WTC11 (cell line): Measurements from ENCODE around the gene CBLN2. TPM values are rescaled to one million over a fixed set of nuclear protein-coding genes. Genes with fewer than 3 reads are reported as not detected.

Experiments used
- ATAC-seq: fragments of 200-7000 bp; cut with Tn5 transposase; 2 replicates; pipeline ENCODE4 v1.10.0; 2021; ENCODE audit warnings: mild to moderate bottlenecking, moderate library complexity
- CTCF ChIA-PET: fragments of 300-600 bp; sonication (Branson Sonifier 250); formaldehyde crosslinking; loops from one replicate; lab custom pipeline; 2021; ENCODE audit warnings: antibody characterized with exemption; lab: Charles Lee
- POLR2A ChIA-PET: fragments of 350-600 bp; sonication (Branson Sonifier 250); formaldehyde crosslinking; loops from one replicate; lab custom pipeline; 2021; ENCODE audit warnings: antibody characterized with exemption; lab: Charles Lee
- DNase-seq: peaks from one replicate; pipeline ENCODE4 v3.0.0; 2021; ENCODE audit warnings: low spot score
- H3K27ac Mint-ChIP-seq: 2 replicates; pipeline ENCODE4 v1.8.0; 2021; ENCODE audit warnings: mixed read lengths
- H3K27me3 Mint-ChIP-seq: 2 replicates; pipeline ENCODE4 v1.8.0; 2021; ENCODE audit warnings: low read depth, mild to moderate bottlenecking, moderate library complexity, mixed read lengths
- H3K36me3 Mint-ChIP-seq: 2 replicates; pipeline ENCODE4 v1.8.0; 2021; ENCODE audit warnings: mixed read lengths
- H3K4me1 Mint-ChIP-seq: 2 replicates; pipeline ENCODE4 v1.8.0; 2022; ENCODE audit warnings: mixed read lengths
- H3K4me3 Mint-ChIP-seq: 2 replicates; pipeline ENCODE4 v1.8.0; 2021; ENCODE audit warnings: mild to moderate bottlenecking, moderate library complexity, mixed read lengths
- H3K9me3 Mint-ChIP-seq: 2 replicates; pipeline ENCODE4 v1.8.0; 2021; ENCODE audit warnings: mixed read lengths
- ARID4B ChIP-seq: sonication (generic); formaldehyde crosslinking; IDR thresholded peaks from 2 replicates; pipeline ENCODE4 v1.8.0; 2023; ENCODE audit warnings: missing genetic modification reagents, mild to moderate bottlenecking, borderline replicate concordance
- ATF2 ChIP-seq: sonication (generic); formaldehyde crosslinking; IDR thresholded peaks from 2 replicates; pipeline ENCODE4 v1.8.1; 2022; ENCODE audit warnings: low read depth, missing genetic modification reagents, borderline replicate concordance
- ATF3 ChIP-seq: sonication (generic); formaldehyde crosslinking; conservative IDR thresholded peaks from 2 replicates; pipeline ENCODE4 v1.8.1; 2022; ENCODE audit warnings: mild to moderate bottlenecking, missing genetic modification reagents
- CBFB ChIP-seq: sonication (generic); formaldehyde crosslinking; IDR thresholded peaks from 2 replicates; pipeline ENCODE4 v1.8.1; 2022; ENCODE audit warnings: mild to moderate bottlenecking, low read depth, missing genetic modification reagents
- E2F5 ChIP-seq: sonication (generic); formaldehyde crosslinking; IDR thresholded peaks from 2 replicates; pipeline ENCODE4 v1.8.1; 2022; ENCODE audit warnings: mild to moderate bottlenecking, moderate library complexity, missing genetic modification reagents
- ESRRA ChIP-seq: sonication (generic); formaldehyde crosslinking; IDR thresholded peaks from 2 replicates; pipeline ENCODE4 v1.8.1; 2022; ENCODE audit warnings: mild to moderate bottlenecking, missing genetic modification reagents, borderline replicate concordance
- FOXK1 ChIP-seq: sonication (generic); formaldehyde crosslinking; IDR thresholded peaks from 2 replicates; pipeline ENCODE4 v1.8.0; 2022; ENCODE audit warnings: mild to moderate bottlenecking, moderate library complexity, missing genetic modification reagents
- GRHL2 ChIP-seq: fragments of 250-450 bp; sonication (Bioruptor Pico); IDR thresholded peaks from 2 replicates; pipeline ENCODE4 v1.8.0; 2022; ENCODE audit warnings: mild to moderate bottlenecking, moderate library complexity; ENCODE audit not compliant: insufficient replicate concordance, severe bottlenecking
- HMGA2 ChIP-seq: fragments of 250-450 bp; sonication (Bioruptor Pico); IDR thresholded peaks from 2 replicates; pipeline ENCODE4 v1.4.0; 2021; ENCODE audit warnings: mild to moderate bottlenecking, moderate library complexity
- MXD4 ChIP-seq: fragments of 250-450 bp; sonication (Bioruptor Pico); IDR thresholded peaks from 2 replicates; pipeline ENCODE4 v1.8.0; 2021; ENCODE audit warnings: mild to moderate bottlenecking, moderate library complexity, borderline replicate concordance
- NFYB ChIP-seq: sonication (generic); formaldehyde crosslinking; conservative IDR thresholded peaks from 2 replicates; pipeline ENCODE4 v1.8.0; 2022; ENCODE audit warnings: low read depth, missing genetic modification reagents
- NR2C2 ChIP-seq: sonication (generic); formaldehyde crosslinking; IDR thresholded peaks from 2 replicates; pipeline ENCODE4 v1.8.0; 2022; ENCODE audit warnings: mild to moderate bottlenecking, missing genetic modification reagents
- SMAD4 ChIP-seq: sonication (generic); formaldehyde crosslinking; IDR thresholded peaks from 2 replicates; pipeline ENCODE4 v1.8.0; 2022; ENCODE audit warnings: mild to moderate bottlenecking, missing genetic modification reagents
- SOX15 ChIP-seq: fragments of 250-450 bp; sonication (Bioruptor Pico); IDR thresholded peaks from 2 replicates; pipeline ENCODE4 v1.9.0; 2021; ENCODE audit warnings: mild to moderate bottlenecking
- SP1 ChIP-seq: sonication (generic); formaldehyde crosslinking; conservative IDR thresholded peaks from 2 replicates; pipeline ENCODE4 v1.8.1; 2022; ENCODE audit warnings: missing genetic modification reagents
- ZNF138 ChIP-seq: sonication (generic); formaldehyde crosslinking; conservative IDR thresholded peaks from 2 replicates; pipeline ENCODE4 v1.8.1; 2022; ENCODE audit warnings: mild to moderate bottlenecking, moderate library complexity, missing genetic modification reagents
- ZNF232 ChIP-seq: sonication (generic); formaldehyde crosslinking; IDR thresholded peaks from 2 replicates; pipeline ENCODE4 v1.8.0; 2022; ENCODE audit warnings: mild to moderate bottlenecking, missing genetic modification reagents
- total RNA-seq: library from RNA; stranded (reverse); gene quantifications from 3 replicates; pipeline ENCODE4 v1.2.3, GENCODE V29; 2021
- TF ChIP-seq, protein P1 (sequence below): fragments of 250-450 bp; sonication (Bioruptor Pico); IDR thresholded peaks from 2 replicates; pipeline ENCODE4 v1.9.0; 2021; ENCODE audit warnings: mild to moderate bottlenecking
- TF ChIP-seq, protein P2 (sequence below): fragments of 250-450 bp; sonication (Bioruptor Pico); IDR thresholded peaks from 2 replicates; pipeline ENCODE4 v1.9.0; 2021; ENCODE audit warnings: mild to moderate bottlenecking

The CBLN2 gene
- total RNA-seq, 1 experiment from 2014 or later, result not detected

DNA sequence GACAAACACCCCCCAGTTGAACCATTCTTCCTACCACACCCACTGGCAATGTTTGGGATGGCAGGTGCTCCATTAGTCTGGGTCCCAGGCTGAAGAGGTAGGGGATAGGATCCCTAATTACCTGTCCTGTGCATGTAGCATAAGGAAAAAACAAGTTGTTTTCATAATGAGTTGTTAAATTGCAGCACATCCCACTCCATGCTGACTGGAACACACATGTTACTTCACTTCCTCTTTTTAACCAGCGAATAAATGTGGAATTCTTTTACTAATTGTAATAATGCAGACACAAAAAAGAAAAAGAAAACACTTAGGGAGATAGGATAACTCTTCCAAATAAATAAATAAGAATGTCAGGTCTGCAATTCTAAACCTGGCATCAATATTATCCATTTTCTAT, 11.8 kb upstream of the CBLN2 start:
- Mint-ChIP-seq H3K27ac (no peak overlapping the region), H3K4me1 (no peaks in the 10 kb centered on the region; the same call in 1 of the 2 replicates), H3K4me3 (no peak overlapping the region), H3K27me3 (peaks cover 3% of the 10 kb centered on the region; the same call in 1 of the 2 replicates), H3K36me3 (peaks cover 14% of the 10 kb centered on the region), H3K9me3 (peaks cover 36% of the 10 kb centered on the region)
- no peak for ATAC-seq
- DNase-seq, result no peak
- ChIA-PET POLR2A (no interaction called here), CTCF (no interaction called here)
- no peak for TF ChIP-seq NR2C2 (CRISPR knock-in tag)
- no peak for TF ChIP-seq ARID4B
- no peak for TF ChIP-seq CBFB
- TF ChIP-seq ZNF138 (CRISPR knock-in tag), result no peak
- no peak for TF ChIP-seq GRHL2
- no peak for TF ChIP-seq HMGA2 (CRISPR knock-in tag)
- TF ChIP-seq E2F5 (CRISPR knock-in tag), result no peak

- DNase-seq, result no peak
- TF ChIP-seq FOXK1 (CRISPR knock-in tag) (no peak), MXD4 (CRISPR knock-in tag) (no peak), ATF2 (CRISPR knock-in tag) (no peak), SP1 (no peak), NFYB (CRISPR knock-in tag) (no peak)
- TF ChIP-seq, all 79 proteins: peak for 0
- Mint-ChIP-seq H3K4me3 (no peak overlapping the region), H3K36me3 (peaks cover 14% of the 10 kb centered on the region), H3K4me1 (no peaks in the 10 kb centered on the region; the same call in 1 of the 2 replicates), H3K27ac (no peak overlapping the region), H3K9me3 (peaks cover 39% of the 10 kb centered on the region), H3K27me3 (peaks cover 3% of the 10 kb centered on the region; the same call in 1 of the 2 replicates)
- CTCF ChIA-PET, result no interaction called here
- POLR2A ChIA-PET, result no interaction called here
- no peak for ATAC-seq
Measured at GRCh38 chr18:72555101-72555500, 11.0 kb upstream of the CBLN2 start.

DNA sequence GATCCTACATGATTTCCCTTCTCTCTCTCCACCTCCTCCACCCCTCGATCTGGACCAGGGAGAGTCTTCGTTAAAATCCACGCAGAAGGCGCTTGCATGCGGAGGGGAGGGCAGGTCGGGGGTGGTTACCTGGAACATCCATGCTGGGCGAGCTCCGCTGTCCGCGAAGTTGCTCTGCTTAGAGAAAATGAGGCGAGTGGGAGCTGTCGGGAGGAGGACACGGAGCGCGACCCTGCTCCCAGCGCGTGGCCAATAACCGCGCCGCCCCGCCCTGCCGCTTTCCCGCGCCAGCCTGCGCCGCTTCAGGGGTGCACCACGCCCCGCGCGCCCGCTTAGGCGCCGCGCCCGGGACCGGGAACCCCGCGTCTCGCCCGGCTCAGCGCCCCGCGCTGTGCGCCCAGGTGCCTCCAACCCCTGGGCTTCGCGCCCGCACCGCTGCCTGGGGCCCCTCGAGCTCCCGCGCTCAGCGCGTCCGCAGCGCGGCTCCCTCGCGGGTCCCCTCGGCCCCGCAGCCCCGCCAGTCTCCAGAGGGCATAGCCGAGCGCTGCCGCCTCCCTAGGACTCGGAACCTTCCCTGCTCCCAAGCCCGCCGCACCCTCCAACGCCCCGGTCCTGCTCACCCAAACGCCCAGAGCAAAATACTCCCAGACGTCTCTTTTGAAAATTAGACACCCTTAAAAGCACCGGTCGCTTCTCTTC, 636 bp downstream of the CBLN2 start:
- peak; percentile 20 for ATAC-seq
- peaks cover 82% of the 10 kb centered on the region for H3K27me3 Mint-ChIP-seq
- POLR2A ChIA-PET, result interaction anchor here (0.7 kb wide), 1 partner anchor 36 kb away, joined by 5 read pairs; no protein-coding TSS in a partner anchor
- TF ChIP-seq SMAD4 (CRISPR knock-in tag) (no peak), ATF3 (CRISPR knock-in tag) (no peak), NFYB (CRISPR knock-in tag) (no peak), ESRRA (CRISPR knock-in tag) (no peak), SOX15 (no peak), ZNF232 (CRISPR knock-in tag) (no peak)
- TF ChIP-seq, protein P1, sequence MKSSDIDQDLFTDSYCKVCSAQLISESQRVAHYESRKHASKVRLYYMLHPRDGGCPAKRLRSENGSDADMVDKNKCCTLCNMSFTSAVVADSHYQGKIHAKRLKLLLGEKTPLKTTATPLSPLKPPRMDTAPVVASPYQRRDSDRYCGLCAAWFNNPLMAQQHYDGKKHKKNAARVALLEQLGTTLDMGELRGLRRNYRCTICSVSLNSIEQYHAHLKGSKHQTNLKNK (CRISPR knock-in tag), result no peak
- TF ChIP-seq, protein P2, sequence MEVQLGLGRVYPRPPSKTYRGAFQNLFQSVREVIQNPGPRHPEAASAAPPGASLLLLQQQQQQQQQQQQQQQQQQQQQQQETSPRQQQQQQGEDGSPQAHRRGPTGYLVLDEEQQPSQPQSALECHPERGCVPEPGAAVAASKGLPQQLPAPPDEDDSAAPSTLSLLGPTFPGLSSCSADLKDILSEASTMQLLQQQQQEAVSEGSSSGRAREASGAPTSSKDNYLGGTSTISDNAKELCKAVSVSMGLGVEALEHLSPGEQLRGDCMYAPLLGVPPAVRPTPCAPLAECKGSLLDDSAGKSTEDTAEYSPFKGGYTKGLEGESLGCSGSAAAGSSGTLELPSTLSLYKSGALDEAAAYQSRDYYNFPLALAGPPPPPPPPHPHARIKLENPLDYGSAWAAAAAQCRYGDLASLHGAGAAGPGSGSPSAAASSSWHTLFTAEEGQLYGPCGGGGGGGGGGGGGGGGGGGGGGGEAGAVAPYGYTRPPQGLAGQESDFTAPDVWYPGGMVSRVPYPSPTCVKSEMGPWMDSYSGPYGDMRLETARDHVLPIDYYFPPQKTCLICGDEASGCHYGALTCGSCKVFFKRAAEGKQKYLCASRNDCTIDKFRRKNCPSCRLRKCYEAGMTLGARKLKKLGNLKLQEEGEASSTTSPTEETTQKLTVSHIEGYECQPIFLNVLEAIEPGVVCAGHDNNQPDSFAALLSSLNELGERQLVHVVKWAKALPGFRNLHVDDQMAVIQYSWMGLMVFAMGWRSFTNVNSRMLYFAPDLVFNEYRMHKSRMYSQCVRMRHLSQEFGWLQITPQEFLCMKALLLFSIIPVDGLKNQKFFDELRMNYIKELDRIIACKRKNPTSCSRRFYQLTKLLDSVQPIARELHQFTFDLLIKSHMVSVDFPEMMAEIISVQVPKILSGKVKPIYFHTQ (CRISPR knock-in tag), result no peak

More for the DNA sequence above, 636 bp downstream of the CBLN2 start:
- peaks cover 34% of the 10 kb centered on the region for H3K9me3 Mint-ChIP-seq
- peak overlapping the region; percentile 67 for H3K4me3 Mint-ChIP-seq
- H3K27ac Mint-ChIP-seq, result no peak overlapping the region
- H3K4me1 Mint-ChIP-seq, result 0 out of 2 replicates have a peak, but pooled peaks cover 9% of the 10 kb centered on the region
- peaks cover 10% of the 10 kb centered on the region for H3K36me3 Mint-ChIP-seq
- CTCF ChIA-PET, result interaction anchor here (0.7 to 1.8 kb wide), 3 partner anchors 224 to 965 kb away, joined by 3 to 8 read pairs (median 3); no protein-coding TSS in a partner anchor
- DNase-seq, result peak; percentile 14
